GM18508 (cell line): Measurements from ENCODE around the gene SULF2.

Experiments
- ATAC-seq: cut with Tn5 transposase; IDR thresholded peaks from one replicate; pipeline ENCODE4 v1.9.1; 2021; ENCODE audit warnings: moderate number of reproducible peaks; ENCODE audit not compliant: insufficient read depth, unreplicated experiment

The SULF2 gene

GRCh38 chr20:47662483-47663353, 122.6 kb downstream of the SULF2 start:
- no peak for ATAC-seq

- no peak for ATAC-seq
These were observed 123.6 kb downstream of the SULF2 start for GRCh38 chr20:47661714-47662113.

- no peak for ATAC-seq
These were observed 124.1 kb downstream of the SULF2 start for GRCh38 chr20:47660983-47661700.

GRCh38 chr20:47660602-47660905, 124.7 kb downstream of the SULF2 start:
- ATAC-seq: no peak

- no peak for ATAC-seq
These were observed 125.2 kb downstream of the SULF2 start for GRCh38 chr20:47659904-47660601.

- ATAC-seq: no peak
These were observed 129.0 kb downstream of the SULF2 start for GRCh38 chr20:47656318-47656717.

GRCh38 chr20:47655635-47656034, 129.6 kb downstream of the SULF2 start:
- no peak for ATAC-seq

GRCh38 chr20:47654370-47654769, 130.9 kb downstream of the SULF2 start:
- ATAC-seq: no peak

GRCh38 chr20:47653869-47654268, 131.4 kb downstream of the SULF2 start:
- ATAC-seq: no peak

- ATAC-seq: no peak
These were observed 132.5 kb downstream of the SULF2 start for GRCh38 chr20:47652794-47653193.

- no peak for ATAC-seq
These were observed 133.0 kb downstream of the SULF2 start for GRCh38 chr20:47652301-47652700.

GRCh38 chr20:47648943-47649342, 136.3 kb downstream of the SULF2 start:
- no peak for ATAC-seq

- ATAC-seq: no peak
These were observed 137.3 kb downstream of the SULF2 start for GRCh38 chr20:47647994-47648393.

GRCh38 chr20:47645632-47646031, 139.6 kb downstream of the SULF2 start:
- no peak for ATAC-seq

- no peak for ATAC-seq
These were observed 142.7 kb downstream of the SULF2 start for GRCh38 chr20:47642624-47643023.

GRCh38 chr20:47642118-47642517, 143.2 kb downstream of the SULF2 start:
- no peak for ATAC-seq

GRCh38 chr20:47638851-47639250, 146.4 kb downstream of the SULF2 start:
- ATAC-seq: no peak

GRCh38 chr20:47635256-47635655, 150.0 kb downstream of the SULF2 start:
- ATAC-seq: no peak

GRCh38 chr20:47631078-47631477, 154.2 kb downstream of the SULF2 start:
- ATAC-seq: no peak

- ATAC-seq: no peak
These were observed 155.4 kb downstream of the SULF2 start for GRCh38 chr20:47629907-47630306.

- no peak for ATAC-seq
These were observed 157.7 kb downstream of the SULF2 start for GRCh38 chr20:47627540-47627939.
